Stimulated activated CD8-positive, alpha-beta memory T cell treated with anti-CD3 and anti-CD28 coated beads, Interleukin-4, amount 100 ng/mL, for 1 hour (primary cell): Measurements from ENCODE around the gene XPC.

Experiments
- DNase-seq, 2 donors: peaks; one replicate each; pipeline ENCODE4 v3.0.0-alpha.2; 2020; ENCODE audit warnings: low read depth in 2 of 2, low spot score in 1 of 2

The XPC gene

GRCh38 chr3:14208168-14208567 is 29.8 kb upstream of the XPC start:
- no peak for DNase-seq

GRCh38 chr3:14206548-14207177 is 28.3 kb upstream of the XPC start:
- DNase-seq = no peak

- no peak for DNase-seq
These were observed 26.3 kb upstream of the XPC start for GRCh38 chr3:14204515-14205284.

- no peak for DNase-seq
These were observed 25.2 kb upstream of the XPC start for GRCh38 chr3:14203521-14204079.

- DNase-seq = no peak
These were observed 24.6 kb upstream of the XPC start for GRCh38 chr3:14202874-14203520.

GRCh38 chr3:14201940-14202684 is 23.7 kb upstream of the XPC start:
- no peak for DNase-seq

- DNase-seq = no peak
These were observed 22.4 kb upstream of the XPC start for GRCh38 chr3:14200841-14201240.

- no peak for DNase-seq
These were observed 21.9 kb upstream of the XPC start for GRCh38 chr3:14200276-14200675.

- no peak for DNase-seq
These were observed 21.2 kb upstream of the XPC start for GRCh38 chr3:14199641-14200040.

GRCh38 chr3:14194865-14195264 is 16.5 kb upstream of the XPC start:
- no peak for DNase-seq

GRCh38 chr3:14188041-14188754 is 9.8 kb upstream of the XPC start:
- no peak for DNase-seq

- no peak for DNase-seq
These were observed 8.6 kb upstream of the XPC start for GRCh38 chr3:14186854-14187458.

- DNase-seq = no peak
These were observed 4.7 kb upstream of the XPC start for GRCh38 chr3:14183015-14183577.

GRCh38 chr3:14181253-14181652 is 2.9 kb upstream of the XPC start:
- no peak for DNase-seq

- DNase-seq = no peak
These were observed 1.4 kb upstream of the XPC start for GRCh38 chr3:14179795-14180194.

- DNase-seq = no peak
These were observed 689 bp upstream of the XPC start for GRCh38 chr3:14179114-14179465.

- no peak for DNase-seq
These were observed 688 bp downstream of the XPC start for GRCh38 chr3:14177580-14178246.

- DNase-seq = peak in 1 of 2 donors; percentile 22
These were observed 2.9 kb downstream of the XPC start for GRCh38 chr3:14175383-14176037.

GRCh38 chr3:14174483-14174882 is 3.9 kb downstream of the XPC start:
- no peak for DNase-seq
